LNCaP clone FGC (cell line): ENCODE data around the gene SLC2A4RG.
A peak's percentile ranks its signal among the peaks of the same experiment; 100 is the strongest.

Experiments used
- DNase-seq: peaks from one replicate; pipeline ENCODE4 v3.0.0-alpha.2; 2011; ENCODE audit warnings: low read depth
- H3K4me3 ChIP-seq: 2 replicates; pipeline ENCODE4 v1.5.1; 2011; ENCODE audit warnings: mild to moderate bottlenecking, low read depth, low read length, control low read depth
- TF ChIP-seq, protein P1 (sequence below): IDR thresholded peaks from 2 replicates; pipeline ENCODE4 v1.5.1; 2012; ENCODE audit warnings: mild to moderate bottlenecking; ENCODE audit not compliant: control insufficient read depth, insufficient read depth; ENCODE audit errors: extremely low read depth

Gene SLC2A4RG

DNA sequence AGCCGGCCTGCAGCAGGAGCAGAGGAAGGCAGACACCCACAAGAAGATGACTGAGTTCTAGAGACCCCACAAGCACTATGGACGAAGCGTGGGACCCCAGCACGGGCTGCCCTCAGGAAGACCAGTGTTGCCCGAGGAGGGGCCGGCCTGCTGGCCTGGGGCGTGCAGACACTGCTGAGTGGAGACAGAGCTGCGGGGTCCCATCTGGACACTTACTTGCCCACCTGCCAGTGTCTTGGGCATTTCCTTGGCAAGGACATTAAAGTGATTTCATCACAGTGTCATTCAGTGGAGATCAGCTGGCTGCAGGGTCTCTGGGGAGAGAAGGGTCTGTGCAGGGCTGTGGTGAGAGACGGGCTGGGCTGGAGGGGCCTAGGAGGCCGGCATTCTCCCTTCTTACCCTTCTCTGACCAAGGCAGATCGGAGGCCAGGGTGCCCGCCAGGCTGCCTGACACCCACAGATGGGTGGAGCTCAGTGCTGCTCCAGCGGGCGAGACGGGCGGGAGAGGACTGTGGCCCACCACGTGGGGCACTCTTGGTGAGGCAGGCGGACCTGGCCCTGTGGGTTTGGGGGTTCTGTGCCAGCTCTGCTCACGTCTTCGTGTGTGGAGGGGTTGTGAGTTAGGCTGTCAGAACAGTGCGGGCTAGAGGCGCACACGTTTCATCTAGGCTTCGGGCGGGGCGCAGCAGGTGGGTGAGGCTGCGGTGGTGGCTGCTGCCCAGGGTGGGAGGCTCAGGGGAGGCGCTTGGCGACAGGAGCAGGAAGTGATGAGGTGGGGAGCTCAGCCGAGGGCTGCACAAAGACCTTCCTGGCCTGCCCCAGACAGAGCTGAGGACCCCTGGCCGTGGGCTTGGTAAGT, 3.5 kb upstream of the SLC2A4RG start, which contains the start of gene LIME1:
Gene LIME1 (plus strand): TSS at position 806 of the 860 bp plus-strand sequence. CDS start 886 bp downstream, outside the sequence.
- no peak within 1 kb of the TSS for H3K4me3 ChIP-seq
- no peak for DNase-seq
- TF ChIP-seq, protein P1, sequence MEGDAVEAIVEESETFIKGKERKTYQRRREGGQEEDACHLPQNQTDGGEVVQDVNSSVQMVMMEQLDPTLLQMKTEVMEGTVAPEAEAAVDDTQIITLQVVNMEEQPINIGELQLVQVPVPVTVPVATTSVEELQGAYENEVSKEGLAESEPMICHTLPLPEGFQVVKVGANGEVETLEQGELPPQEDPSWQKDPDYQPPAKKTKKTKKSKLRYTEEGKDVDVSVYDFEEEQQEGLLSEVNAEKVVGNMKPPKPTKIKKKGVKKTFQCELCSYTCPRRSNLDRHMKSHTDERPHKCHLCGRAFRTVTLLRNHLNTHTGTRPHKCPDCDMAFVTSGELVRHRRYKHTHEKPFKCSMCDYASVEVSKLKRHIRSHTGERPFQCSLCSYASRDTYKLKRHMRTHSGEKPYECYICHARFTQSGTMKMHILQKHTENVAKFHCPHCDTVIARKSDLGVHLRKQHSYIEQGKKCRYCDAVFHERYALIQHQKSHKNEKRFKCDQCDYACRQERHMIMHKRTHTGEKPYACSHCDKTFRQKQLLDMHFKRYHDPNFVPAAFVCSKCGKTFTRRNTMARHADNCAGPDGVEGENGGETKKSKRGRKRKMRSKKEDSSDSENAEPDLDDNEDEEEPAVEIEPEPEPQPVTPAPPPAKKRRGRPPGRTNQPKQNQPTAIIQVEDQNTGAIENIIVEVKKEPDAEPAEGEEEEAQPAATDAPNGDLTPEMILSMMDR: no peak

DNA sequence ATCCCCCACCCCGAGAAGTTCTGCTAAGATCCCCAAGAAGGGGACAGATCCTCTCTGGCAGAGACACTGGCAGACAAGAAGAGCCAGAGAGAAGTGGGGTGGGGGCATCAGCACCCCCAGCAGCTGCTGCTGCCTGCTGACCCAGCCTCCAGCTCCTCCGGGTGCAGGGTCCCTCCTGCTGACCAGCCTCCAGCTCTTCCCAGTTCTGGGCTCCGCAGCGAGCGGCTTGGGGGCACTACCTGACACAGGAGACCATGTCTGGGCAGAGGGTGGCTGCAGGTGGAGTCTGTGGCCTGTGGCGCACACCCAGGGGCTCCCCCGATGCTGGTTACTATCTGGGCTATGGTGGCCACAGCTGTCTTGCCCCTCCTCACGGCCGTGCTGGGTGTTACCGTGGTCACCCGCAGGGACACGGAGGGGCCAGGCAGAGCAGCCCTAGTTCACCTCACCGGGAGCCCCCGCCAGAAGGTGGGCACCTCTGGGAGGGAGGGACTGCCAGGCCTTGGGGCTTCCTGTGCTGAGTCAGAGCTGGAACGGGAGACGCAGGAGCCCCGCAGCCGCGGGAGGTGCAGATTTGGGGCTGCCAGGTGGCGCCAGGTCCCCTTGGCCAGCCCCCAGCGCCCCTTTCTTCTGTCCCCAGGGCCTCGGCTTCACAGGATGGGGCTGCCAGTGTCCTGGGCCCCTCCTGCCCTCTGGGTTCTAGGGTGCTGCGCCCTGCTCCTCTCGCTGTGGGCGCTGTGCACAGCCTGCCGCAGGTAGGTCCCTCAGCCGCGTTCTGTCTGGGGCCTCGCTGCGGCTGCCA, 2.5 kb upstream of the SLC2A4RG start:
- TF ChIP-seq, protein P1: no peak
- no peak for DNase-seq
- H3K4me3 ChIP-seq: no peak overlapping the region

DNA sequence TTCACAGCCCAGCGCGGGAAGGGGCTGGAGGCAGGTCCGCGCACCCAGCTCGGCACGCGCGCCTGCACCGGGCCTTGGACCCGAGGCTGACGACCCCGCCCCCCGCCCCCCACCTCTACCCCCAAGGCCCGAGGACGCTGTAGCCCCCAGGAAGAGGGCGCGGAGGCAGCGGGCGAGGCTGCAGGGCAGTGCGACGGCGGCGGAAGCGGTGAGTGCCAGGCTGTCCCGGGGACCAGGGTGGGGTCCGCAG, 2.0 kb upstream of the SLC2A4RG start:
- no peak for DNase-seq
- TF ChIP-seq, protein P1: no peak
- no peak overlapping the region for H3K4me3 ChIP-seq

DNA sequence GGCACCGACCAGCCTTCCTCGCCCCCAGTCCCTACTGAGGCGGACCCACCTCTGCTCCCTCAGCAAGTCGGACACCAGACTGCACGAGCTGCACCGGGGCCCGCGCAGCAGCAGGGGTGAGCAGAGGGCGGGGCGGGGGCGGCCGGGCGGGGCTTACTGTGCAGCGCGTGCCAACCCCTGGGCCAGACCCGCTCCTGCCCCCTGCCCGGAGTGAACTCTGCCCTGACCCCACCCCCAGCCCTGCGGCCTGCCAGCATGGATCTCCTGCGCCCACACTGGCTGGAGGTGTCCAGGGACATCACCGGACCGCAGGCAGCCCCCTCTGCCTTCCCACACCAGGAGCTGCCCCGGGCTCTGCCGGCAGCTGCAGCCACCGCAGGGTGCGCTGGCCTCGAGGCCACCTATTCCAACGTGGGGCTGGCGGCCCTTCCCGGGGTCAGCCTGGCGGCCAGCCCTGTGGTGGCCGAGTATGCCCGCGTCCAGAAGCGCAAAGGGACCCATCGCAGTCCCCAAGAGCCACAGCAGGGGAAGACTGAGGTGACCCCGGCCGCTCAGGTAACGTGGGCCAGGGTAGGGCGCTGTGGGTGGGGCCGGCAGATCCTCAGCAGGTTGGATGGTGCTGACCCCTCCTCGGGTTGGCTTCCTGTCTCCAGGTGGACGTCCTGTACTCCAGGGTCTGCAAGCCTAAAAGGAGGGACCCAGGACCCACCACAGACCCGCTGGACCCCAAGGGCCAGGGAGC, 1.5 kb upstream of the SLC2A4RG start:
- no peak overlapping the region for H3K4me3 ChIP-seq
- TF ChIP-seq, protein P1: no peak
- no peak for DNase-seq

DNA sequence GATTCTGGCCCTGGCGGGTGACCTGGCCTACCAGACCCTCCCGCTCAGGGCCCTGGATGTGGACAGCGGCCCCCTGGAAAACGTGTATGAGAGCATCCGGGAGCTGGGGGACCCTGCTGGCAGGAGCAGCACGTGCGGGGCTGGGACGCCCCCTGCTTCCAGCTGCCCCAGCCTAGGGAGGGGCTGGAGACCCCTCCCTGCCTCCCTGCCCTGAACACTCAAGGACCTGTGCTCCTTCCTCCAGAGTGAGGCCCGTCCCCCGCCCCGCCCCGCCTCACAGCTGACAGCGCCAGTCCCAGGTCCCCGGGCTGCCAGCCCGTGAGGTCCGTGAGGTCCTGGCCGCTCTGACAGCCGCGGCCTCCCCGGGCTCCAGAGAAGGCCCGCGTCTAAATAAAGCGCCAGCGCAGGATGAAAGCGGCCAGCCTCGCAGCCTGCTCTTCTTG, 868 bp upstream of the SLC2A4RG start:
- peak overlapping the region; percentile 41 for H3K4me3 ChIP-seq
- DNase-seq: no peak

DNA sequence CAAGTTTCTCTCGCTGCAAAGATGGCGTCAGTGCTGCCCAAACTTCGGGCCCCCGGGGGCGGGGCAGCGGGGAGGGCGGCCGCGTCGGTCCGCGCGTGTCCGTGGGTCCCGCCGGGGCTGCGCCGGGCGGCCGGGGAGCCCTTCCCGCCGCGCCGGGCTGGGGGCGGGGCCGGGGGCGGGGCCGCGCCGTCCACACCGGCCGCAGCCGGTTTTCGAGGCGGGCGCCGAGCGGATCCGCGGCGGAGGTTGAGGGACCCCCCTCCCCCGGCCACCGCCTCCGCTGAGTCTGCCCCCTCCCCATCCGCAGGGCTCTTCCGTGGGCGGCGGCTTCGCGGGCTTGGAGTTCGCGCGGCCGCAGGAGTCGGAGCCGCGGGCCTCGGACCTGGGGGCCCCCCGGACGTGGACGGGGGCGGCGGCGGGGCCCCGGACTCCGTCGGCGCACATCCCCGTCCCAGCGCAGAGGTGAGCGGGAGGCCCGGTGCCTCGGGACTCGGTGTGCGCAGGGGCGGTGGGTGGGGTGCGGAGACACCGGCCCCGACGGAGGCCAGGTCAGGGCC, 572 bp downstream of the SLC2A4RG start:
- TF ChIP-seq, protein P1: no peak
- DNase-seq: no peak
- peak overlapping the region; percentile 70 for H3K4me3 ChIP-seq

More for the DNA sequence above, 868 bp upstream of the SLC2A4RG start:
- TF ChIP-seq, protein P1: no peak
